HEK293 (cell line): ENCODE measurements around the gene SLC38A3.
"Not testable (repeated sequence)": the region's sequence is repeated elsewhere in the genome, so short reads cannot be mapped to it uniquely, and the experiment has no call there.

Source experiments
- CTCF ChIA-PET: fragments of 350-600 bp; formaldehyde crosslinking; extraction: SDS; loops from one replicate; lab custom pipeline; 2021; ENCODE audit warnings: antibody characterized with exemption; lab: Yijun Ruan, JAX
- POLR2A ChIA-PET: fragments of 300-600 bp; formaldehyde crosslinking; extraction: SDS; loops from one replicate; lab custom pipeline; 2020; ENCODE audit warnings: antibody characterized with exemption, inconsistent platforms; lab: Yijun Ruan, JAX
- H3K27ac ChIP-seq: fragments of 200-500 bp; sonication (Bioruptor generic); 2 replicates; pipeline ENCODE4 v1.5.1; 2014; ENCODE audit warnings: low read depth, low read length, control low read depth, inconsistent platforms; ENCODE audit errors: extremely low read depth
- H3K36me3 ChIP-seq, 2 experiments: fragments of 200-500 bp in 1 of 2; sonication (Bioruptor generic) in 1 of 2; 1 replicate in 1 of 2; 2 replicates in 1 of 2; pipeline ENCODE4 v1.5.1; 2014 to 2017; ENCODE audit warnings: inconsistent platforms in 2 of 2, low read length in 2 of 2; ENCODE audit not compliant: control insufficient read depth in 2 of 2, insufficient read depth in 1 of 2
- H3K4me1 ChIP-seq: fragments of 200-500 bp; sonication (Bioruptor generic); 2 replicates; pipeline ENCODE4 v1.5.1; 2014; ENCODE audit warnings: mild to moderate bottlenecking, low read length, inconsistent platforms; ENCODE audit not compliant: control insufficient read depth, insufficient read depth
- H3K4me3 ChIP-seq: 2 replicates; pipeline ENCODE4 v1.5.1; 2011; ENCODE audit warnings: low read depth, mild to moderate bottlenecking, control low read depth, low read length, moderate library complexity
- H3K9me3 ChIP-seq: fragments of 200-500 bp; sonication (Bioruptor generic); 2 replicates; pipeline ENCODE4 v1.5.1; 2014; ENCODE audit warnings: low read depth, low read length, inconsistent platforms; ENCODE audit not compliant: control insufficient read depth, insufficient read depth
- GLIS1 ChIP-seq: fragments of 450-650 bp; formaldehyde crosslinking; IDR thresholded peaks from 2 replicates; pipeline ENCODE4 v1.5.1; 2016; ENCODE audit warnings: missing biosample characterization, missing genetic modification characterization
- KLF8 ChIP-seq: fragments of 450-650 bp; formaldehyde crosslinking; IDR thresholded peaks from 2 replicates; pipeline ENCODE4 v1.5.1; 2016; ENCODE audit warnings: missing biosample characterization, missing genetic modification characterization
- ZBTB17 ChIP-seq: fragments of 450-650 bp; formaldehyde crosslinking; IDR thresholded peaks from 2 replicates; pipeline ENCODE4 v1.5.1; 2016; ENCODE audit warnings: missing biosample characterization, missing genetic modification characterization
- ZBTB8A ChIP-seq: fragments of 450-650 bp; formaldehyde crosslinking; IDR thresholded peaks from 2 replicates; pipeline ENCODE4 v1.5.1; 2016; ENCODE audit warnings: missing biosample characterization, missing genetic modification characterization
- ZIC2 ChIP-seq: fragments of 450-650 bp; formaldehyde crosslinking; IDR thresholded peaks from 2 replicates; pipeline ENCODE4 v1.5.1; 2016; ENCODE audit warnings: missing biosample characterization, missing genetic modification characterization
- ZNF221 ChIP-seq: fragments of 450-650 bp; formaldehyde crosslinking; IDR thresholded peaks from 2 replicates; pipeline ENCODE4 v1.5.1; 2017; ENCODE audit warnings: missing biosample characterization, missing genetic modification characterization, borderline replicate concordance
- ZNF274 ChIP-seq, 2 experiments: fragments of 200-500 bp in 1 of 2; fragments of 450-650 bp in 1 of 2; sonication (Bioruptor generic) in 1 of 2; formaldehyde crosslinking in 1 of 2; IDR thresholded peaks; 2 replicates each; pipeline versions ENCODE4 v1.5.1 to v1.6.1; 2014 to 2016; ENCODE audit warnings: borderline replicate concordance in 1 of 2, inconsistent platforms in 1 of 2, low read length in 1 of 2, missing biosample characterization in 1 of 2, missing genetic modification characterization in 1 of 2
- ZNF391 ChIP-seq: fragments of 450-650 bp; formaldehyde crosslinking; IDR thresholded peaks from 2 replicates; pipeline ENCODE4 v1.5.1; 2016; ENCODE audit warnings: low read depth, missing biosample characterization, missing genetic modification characterization, borderline replicate concordance
- ZNF555 ChIP-seq: fragments of 450-650 bp; formaldehyde crosslinking; conservative IDR thresholded peaks from 2 replicates; pipeline ENCODE4 v1.5.1; 2017; ENCODE audit warnings: missing biosample characterization, mild to moderate bottlenecking, missing genetic modification characterization, inconsistent platforms
- ZNF571 ChIP-seq: fragments of 450-650 bp; formaldehyde crosslinking; IDR thresholded peaks from 2 replicates; pipeline ENCODE4 v1.5.0; 2017; ENCODE audit warnings: missing biosample characterization, missing genetic modification characterization
- ZNF677 ChIP-seq: fragments of 450-650 bp; IDR thresholded peaks from 2 replicates; pipeline ENCODE4 v1.5.0; 2018; ENCODE audit warnings: missing biosample characterization, mild to moderate bottlenecking, missing genetic modification characterization, moderate library complexity
- ZXDB ChIP-seq: fragments of 450-650 bp; formaldehyde crosslinking; IDR thresholded peaks from 2 replicates; pipeline ENCODE4 v1.5.1; 2016; ENCODE audit warnings: missing biosample characterization, missing genetic modification characterization
- TF ChIP-seq, protein P1 (sequence below): fragments of 450-650 bp; formaldehyde crosslinking; IDR thresholded peaks from 2 replicates; pipeline ENCODE4 v1.5.1; 2016; ENCODE audit warnings: missing biosample characterization, missing genetic modification characterization
- TF ChIP-seq, protein P2 (sequence below): IDR thresholded peaks from 2 replicates; pipeline ENCODE4 v1.6.1; 2011; ENCODE audit warnings: mild to moderate bottlenecking, low read depth, low read length, borderline replicate concordance

Gene SLC38A3

DNA sequence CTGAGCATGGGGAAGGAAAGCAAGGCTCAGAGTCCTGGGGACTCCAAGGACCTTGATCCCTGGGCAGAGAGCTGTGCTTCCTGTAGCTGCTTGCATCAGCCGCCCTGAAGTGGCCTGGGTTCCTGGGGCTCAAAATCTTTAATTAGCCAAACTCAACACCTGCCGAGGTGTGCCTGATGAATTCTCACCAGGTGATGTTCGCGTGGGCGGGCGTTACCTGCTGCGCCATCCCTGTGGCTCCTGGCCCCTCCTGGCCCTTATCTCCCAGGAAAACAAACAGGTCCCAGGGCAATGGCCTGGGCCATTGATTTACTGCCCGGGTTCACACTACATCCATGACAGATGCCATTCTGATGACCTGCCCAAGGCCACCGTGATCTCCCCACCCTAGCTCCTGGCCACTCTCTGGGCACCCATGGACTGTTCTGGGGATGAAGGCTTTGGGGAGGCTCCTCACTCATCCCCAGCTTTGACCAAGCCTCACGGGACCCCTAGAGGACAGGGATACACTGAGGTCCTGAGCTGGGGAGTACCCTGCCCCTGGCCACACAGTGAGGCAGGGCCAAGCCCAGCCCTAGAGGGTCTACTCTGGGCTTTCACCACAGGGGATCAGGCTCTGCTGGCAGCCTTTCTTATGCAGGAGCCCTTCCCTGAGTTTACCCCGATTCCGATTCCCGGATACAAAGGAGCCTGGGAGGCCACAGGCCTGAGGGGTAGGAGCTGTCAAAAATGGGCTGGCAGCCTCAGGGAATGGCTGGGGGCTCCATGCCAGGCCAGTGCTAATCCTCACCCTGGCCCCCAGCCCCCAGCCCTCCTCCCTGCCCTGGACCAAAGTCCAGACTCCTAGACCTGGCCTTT, 5.7 kb downstream of the SLC38A3 start:
- ChIA-PET POLR2A (interaction anchor here (0.8 kb wide), 1 partner anchor 90 kb away, joined by 12 read pairs; no protein-coding TSS in a partner anchor), CTCF (interaction anchor here (0.6 to 17.6 kb wide), 6 partner anchors 9 to 88 kb away, joined by 3 to 237 read pairs (median 6); partner anchors contain the start of gene GNAT1)
- Histone ChIP-seq H3K4me1 (no peaks in the 10 kb centered on the region), H3K9me3 (no peaks in the 10 kb centered on the region), H3K4me3 (no peak overlapping the region), H3K27ac (no peak overlapping the region), H3K36me3 (no peaks in the 10 kb centered on the region)
- no peak for TF ChIP-seq ZNF555
- TF ChIP-seq ZIC2 (tag by site-specific recombination): peak; percentile 59

DNA sequence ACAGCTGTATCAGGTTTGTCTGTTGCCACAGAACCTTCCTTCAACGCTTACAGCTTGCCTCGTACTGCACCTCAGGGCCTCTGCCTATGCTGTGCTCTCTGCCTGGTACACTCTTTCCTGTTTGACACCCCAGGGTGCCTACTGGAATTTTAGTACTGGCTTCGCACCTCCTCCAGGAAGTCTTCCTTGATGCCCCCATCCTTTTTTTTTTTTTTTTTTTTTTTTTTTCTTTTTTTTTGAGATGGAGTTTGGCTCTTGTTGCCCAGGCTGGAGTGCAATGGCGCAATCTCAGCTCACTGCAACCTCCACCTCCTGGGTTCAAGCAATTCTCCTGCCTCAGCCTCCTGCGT, 6.3 kb downstream of the SLC38A3 start:
- not testable (repeated sequence) for H3K4me3 ChIP-seq, H3K27ac ChIP-seq, H3K36me3 ChIP-seq, H3K9me3 ChIP-seq, H3K4me1 ChIP-seq
- POLR2A ChIA-PET: interaction anchor here (0.8 kb wide), 1 partner anchor 91 kb away, joined by 12 read pairs; no protein-coding TSS in a partner anchor
- CTCF ChIA-PET: interaction anchor here (4.0 to 17.6 kb wide), 2 partner anchors 14 to 18 kb away, joined by 15 to 237 read pairs; partner anchors contain the start of gene GNAT1
- TF ChIP-seq, protein P1, sequence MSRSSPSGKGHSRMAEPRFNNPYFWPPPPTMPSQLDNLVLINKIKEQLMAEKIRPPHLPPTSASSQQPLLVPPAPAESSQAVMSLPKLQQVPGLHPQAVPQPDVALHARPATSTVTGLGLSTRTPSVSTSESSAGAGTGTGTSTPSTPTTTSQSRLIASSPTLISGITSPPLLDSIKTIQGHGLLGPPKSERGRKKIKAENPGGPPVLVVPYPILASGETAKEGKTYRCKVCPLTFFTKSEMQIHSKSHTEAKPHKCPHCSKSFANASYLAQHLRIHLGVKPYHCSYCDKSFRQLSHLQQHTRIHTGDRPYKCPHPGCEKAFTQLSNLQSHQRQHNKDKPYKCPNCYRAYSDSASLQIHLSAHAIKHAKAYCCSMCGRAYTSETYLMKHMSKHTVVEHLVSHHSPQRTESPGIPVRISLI (tag by site-specific recombination): peak; percentile 71; the same call in 1 of the 2 replicates

DNA sequence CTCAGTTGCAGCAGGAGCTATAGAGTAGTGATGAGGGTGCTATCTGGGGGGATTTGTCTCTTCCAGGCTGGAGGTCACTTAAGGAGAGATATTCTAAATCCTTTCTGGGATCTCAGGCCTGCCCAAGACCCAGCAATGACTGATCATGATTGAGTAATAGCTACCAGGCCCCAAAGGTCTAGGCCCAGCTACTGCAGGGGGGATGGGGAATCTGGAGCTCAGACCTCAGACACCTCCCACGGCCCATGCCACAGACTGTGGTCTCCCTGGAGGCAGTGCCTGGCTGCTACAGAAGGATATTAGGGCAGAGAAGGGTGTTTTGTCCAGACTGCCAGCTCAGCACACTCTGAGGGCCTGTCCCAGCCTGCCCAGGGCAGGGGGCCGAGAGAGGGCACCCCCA, 6.9 kb downstream of the SLC38A3 start:
- ChIA-PET POLR2A (no interaction called here), CTCF (interaction anchor here (0.7 to 17.6 kb wide), 2 partner anchors 19 to 81 kb away, joined by 3 to 237 read pairs; partner anchors contain the start of gene GNAT1)
- TF ChIP-seq, protein P2, sequence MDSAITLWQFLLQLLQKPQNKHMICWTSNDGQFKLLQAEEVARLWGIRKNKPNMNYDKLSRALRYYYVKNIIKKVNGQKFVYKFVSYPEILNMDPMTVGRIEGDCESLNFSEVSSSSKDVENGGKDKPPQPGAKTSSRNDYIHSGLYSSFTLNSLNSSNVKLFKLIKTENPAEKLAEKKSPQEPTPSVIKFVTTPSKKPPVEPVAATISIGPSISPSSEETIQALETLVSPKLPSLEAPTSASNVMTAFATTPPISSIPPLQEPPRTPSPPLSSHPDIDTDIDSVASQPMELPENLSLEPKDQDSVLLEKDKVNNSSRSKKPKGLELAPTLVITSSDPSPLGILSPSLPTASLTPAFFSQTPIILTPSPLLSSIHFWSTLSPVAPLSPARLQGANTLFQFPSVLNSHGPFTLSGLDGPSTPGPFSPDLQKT: no peak
- no peak for TF ChIP-seq ZNF391
- TF ChIP-seq GLIS1: peak; percentile 39

DNA sequence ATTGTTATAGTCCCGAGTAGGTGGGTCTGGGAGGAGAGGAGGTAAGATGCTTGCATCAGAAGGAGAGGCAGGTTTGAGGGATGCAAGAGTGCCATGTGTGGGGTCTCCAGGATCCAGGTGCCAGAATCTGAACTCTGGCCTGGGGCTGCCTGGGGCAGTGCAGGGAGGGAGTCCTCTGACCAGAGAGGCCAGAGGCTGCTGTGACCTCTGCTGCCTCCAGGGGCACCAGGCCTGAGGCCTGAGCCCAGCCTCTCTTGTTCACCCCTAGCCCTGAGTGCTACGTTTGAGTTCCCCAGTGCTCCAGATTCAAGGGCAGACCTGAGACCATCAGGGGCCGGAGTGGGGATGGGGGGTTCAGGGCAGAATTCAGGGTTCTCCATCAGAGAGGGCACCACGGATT, 7.4 kb downstream of the SLC38A3 start:
- CTCF ChIA-PET: interaction anchor here (0.6 to 17.6 kb wide), 3 partner anchors 19 to 80 kb away, joined by 3 to 237 read pairs (median 3); partner anchors contain the start of gene GNAT1
- no peak overlapping the region for H3K4me3 ChIP-seq
- TF ChIP-seq ZXDB (tag by site-specific recombination) (no peak), KLF8 (tag by site-specific recombination) (no peak), ZBTB17 (no peak), ZBTB8A (tag by site-specific recombination) (no peak), ZNF677 (tag by site-specific recombination) (no peak), ZNF221 (tag by site-specific recombination) (no peak), ZNF274 (IDR thresholded peaks at IDR 0.05; ENCODE audit: low read length) (no peak), ZNF274 (tag by site-specific recombination; IDR thresholded peaks at IDR 0.05; ENCODE audit: borderline replicate concordance) (no peak), ZNF571 (tag by site-specific recombination) (no peak)
- no peaks in the 10 kb centered on the region for H3K9me3 ChIP-seq
- no peaks in the 10 kb centered on the region for H3K36me3 ChIP-seq
- H3K27ac ChIP-seq: no peak overlapping the region
- POLR2A ChIA-PET: no interaction called here
- H3K4me1 ChIP-seq: no peaks in the 10 kb centered on the region

More for the DNA sequence above, 6.9 kb downstream of the SLC38A3 start:
- Histone ChIP-seq H3K9me3 (no peaks in the 10 kb centered on the region), H3K4me1 (no peaks in the 10 kb centered on the region), H3K4me3 (no peak overlapping the region), H3K27ac (no peak overlapping the region), H3K36me3 (no peaks in the 10 kb centered on the region)
